ENCODE results near the gene SLIT1.

SLIT1 gene

DNA sequence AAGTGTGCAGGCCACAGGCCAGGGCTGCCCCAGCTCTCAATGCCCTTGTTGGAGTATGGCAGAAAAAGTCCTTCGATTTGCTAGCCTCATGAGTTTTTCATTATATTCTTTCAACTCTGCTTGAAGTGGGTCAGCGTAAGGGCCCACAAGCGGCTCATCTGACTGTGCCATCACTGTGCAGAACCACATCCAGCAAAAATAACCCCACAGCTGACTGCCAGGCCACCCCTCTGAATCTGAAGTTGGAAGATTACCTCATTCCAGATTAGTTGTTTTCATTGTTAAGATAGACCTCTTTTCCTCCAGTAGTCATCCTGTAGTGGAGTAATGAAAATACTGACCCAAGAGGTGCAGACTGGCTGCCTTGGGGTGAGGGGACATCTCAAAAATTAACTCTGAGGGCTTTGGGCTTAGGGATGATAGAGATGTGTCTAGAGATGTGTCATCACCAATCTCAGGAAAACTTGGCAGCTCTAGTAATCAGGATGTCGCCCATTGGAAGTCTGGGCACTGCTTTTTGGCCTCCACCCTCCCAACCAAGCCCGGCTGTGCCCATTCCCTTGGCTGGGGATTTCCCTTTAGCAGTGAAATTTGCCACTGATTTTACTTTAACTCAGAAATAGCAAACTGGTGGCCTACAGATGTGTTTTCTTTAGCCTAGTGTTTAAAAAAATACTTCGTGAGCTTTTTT lies 189.3 kb downstream of the SLIT1 start:
- DNase-seq, result no peak

DNA sequence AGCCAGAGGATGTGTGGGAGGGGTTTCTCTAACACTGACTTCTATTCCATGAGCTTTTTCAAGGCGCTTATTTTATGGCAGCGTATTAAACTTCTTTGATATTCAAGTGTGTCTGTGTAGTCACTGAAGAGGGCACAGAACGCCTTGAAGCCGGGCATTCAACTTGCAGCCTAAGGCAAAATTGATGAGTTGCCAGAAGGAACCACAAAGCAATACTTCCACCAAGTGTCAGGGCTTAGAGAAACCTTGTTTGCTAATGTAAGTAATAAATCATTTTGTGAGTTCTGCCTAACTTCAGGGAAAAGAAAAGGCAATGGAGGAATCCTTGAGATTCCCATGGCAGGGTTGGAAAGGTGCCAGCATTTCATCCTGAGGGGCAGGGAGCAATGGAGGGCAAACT lies 189.9 kb downstream of the SLIT1 start:
- no peak for DNase-seq

DNA sequence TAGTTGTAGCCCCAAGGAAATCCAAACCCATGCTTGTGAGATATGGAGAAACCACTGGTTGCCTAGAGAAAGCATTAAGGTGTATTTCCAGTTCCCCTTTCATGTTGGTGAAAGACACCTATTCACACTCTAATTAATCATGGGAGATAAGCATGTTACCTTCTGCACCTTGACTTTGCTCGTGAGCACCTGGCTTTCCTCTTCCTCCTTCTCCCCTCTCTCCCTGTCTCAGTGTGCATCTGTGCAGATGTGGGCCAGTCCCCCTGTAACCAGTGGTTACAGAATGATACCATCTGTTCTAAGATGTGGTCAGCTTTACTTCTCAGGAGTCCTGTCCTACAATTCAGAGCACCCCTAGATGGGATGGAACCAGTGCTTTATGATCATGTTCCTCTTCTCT lies 193.0 kb downstream of the SLIT1 start:
- DNase-seq, result no peak

DNA sequence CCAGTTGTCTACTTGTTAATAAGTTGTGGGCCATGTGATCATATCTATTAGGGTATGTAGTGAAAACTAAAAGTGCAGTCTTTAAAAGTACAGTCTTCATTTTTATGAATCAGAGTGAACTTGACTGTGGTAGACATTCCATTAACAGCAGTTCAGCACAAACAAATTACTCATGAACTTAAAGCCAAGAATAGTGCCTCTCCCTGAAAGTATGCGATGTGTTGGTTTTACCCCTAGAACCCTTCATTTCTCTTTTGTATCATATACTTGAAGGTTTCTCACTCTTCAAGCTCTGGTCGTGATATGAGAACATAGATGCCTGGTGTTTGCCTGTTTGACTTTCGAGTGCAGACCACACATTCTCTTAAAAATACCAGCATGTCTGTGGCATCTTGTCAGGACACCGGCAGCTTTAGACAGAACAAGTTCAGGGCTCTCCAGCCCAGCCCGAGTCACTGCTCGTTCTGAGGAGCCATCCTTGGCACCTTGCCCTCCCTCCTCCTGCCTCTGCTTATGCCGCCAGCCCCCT lies 194.4 kb downstream of the SLIT1 start:
- DNase-seq, result no peak

DNA sequence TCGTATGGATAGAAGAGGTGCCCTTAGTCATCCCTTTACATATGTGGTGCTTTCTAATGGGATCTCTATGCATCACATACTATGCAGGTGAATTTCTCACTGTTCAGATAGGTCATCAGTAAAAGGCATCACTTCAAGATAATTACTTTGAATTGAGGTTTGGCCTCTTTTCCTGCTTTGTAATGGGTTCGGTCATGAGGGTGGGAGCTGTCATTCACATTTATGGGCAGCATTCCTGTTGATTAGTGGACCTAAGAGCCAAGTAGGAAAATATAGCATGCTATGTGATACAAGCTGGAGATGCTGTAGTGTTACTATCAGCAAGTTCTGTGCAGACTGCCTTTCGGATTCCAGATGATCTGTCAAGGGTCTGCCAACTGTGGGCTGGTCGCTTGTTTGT lies 197.3 kb downstream of the SLIT1 start:
- DNase-seq, result no peak

DNA sequence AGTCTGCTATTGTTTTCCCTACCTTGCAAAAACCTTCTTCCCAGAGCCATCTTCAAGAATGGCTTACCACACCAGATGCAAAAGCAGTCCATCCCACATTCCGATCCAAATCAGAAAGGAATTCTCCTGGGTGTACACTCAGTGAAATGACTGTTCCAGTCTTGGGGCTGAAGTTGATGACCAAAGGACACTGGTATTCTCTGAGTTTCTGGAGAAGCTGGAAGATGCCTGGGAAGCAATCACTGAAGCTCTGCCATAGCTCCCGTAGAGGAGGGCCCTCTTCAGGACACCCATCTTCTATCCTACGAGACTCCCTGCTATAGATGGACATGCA lies 197.9 kb downstream of the SLIT1 start:
- no peak for DNase-seq

DNA sequence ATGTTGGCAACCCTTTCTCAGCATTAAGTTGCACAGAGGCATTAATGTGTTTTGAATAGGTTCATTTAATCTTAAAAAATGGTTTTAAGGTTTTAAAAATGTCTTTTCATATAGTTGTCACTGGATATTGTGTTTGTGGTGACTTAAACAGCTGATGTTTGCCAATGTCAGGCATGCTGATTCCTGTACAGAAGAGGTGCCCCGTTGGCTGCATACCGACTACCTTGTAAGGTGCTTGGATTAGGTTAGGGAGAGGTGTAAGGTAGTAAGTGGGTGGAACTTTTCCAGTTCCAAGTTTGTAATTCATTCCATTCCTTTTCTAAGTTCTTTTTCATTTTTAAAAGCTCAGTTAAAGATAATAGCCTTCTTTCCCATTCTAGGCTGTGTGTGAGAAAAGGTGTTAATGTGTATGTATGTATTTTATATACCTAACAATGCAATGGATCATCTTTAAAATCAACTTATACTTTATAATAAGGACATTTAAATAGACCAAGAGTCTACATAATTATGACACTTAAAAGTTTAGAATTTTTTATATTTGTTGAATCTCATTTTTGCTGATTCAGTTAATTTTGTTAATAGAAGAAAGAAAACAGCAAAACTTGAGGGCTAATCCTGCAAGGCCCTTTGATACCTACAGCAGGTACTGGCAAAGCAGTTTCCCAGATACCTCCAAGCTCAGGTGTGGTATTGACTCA lies 198.5 kb downstream of the SLIT1 start:
- DNase-seq, result no peak

DNA sequence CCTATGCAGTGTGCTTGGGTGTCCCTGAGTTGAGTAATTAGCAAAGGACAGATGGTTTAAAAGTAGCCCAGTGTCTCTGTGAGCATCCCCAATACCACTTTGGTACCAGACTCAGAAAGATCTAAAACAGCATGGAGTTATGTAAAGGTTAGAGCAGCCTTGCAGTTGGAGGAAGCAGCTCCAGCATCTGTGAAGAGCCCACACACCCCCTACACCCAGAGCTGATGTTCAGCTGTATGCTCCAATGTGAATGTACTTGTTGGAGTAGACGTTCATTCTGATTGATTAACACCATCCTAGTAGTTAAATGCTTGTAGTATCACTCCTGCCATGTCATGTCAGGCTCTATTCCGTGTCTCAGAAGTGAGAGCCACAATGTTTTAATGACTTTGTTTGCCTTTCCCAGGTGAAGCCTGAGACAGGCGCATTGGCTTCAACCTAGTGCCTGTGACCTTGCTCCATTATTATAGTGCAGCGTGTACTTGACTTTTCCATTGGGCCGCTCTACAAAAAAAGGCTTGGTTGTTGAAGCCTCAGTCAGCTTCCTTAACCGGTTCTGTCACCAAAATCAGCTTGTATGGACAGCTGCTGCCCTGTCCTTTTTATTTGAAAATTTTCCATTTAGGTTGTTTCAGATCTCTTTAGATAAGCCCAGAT lies 199.4 kb downstream of the SLIT1 start:
- no peak for DNase-seq

DNA sequence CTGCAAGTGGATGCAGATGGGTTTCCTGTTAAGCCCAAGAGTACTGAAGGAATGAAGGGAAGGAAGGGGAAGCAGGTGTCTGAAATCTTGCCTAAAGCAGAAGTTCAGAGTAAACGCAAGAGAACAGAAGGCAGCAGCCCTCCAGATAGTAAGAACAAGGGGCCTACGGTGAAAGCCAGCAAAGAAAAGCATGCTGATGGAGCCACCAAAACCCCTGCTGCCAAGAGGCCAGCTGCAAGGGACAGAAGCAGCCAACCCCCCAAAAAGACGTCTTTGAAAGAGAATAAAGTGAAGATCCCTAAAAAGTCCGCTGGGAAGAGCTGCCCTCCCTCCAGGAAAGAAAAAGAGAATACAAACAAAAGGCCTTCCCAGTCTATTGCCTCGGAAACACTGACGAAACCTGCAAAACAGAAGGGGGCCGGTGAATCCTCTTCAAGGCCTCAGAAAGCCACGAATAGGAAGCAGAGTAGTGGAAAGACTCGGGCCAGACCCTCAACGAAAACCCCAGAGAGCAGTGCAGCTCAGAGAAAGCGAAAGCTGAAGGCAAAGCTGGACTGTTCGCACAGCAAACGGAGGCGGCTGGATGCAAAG lies 201.1 kb downstream of the SLIT1 start:
- no peak for DNase-seq

DNA sequence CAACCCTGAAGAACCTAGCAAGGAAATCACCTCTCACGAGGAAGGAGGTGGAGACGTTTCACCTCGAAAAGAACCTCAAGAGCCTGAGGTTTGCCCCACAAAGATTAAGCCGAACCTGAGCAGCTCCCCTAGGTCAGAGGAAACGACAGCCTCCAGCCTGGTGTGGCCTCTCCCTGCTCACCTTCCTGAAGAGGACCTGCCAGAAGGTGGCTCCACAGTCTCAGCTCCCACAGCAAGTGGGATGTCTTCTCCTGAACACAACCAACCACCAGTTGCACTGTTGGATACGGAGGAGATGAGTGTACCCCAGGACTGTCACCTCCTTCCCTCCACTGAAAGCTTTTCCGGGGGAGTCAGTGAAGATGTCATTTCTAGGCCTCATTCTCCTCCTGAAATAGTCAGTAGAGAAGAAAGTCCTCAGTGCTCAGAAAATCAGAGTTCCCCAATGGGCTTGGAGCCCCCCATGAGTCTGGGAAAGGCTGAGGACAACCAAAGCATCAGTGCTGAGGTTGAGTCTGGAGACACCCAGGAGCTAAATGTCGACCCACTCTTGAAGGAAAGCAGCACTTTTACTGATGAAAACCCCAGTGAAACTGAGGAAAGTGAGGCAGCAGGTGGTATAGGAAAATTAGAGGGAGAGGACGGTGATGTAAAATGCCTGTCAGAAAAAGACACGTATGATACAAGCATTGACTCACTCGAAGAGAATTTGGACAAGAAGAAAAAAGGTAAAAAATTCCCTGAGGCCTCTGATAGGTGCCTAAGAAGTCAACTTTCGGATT lies 203.4 kb downstream of the SLIT1 start:
- no peak for DNase-seq

DNA sequence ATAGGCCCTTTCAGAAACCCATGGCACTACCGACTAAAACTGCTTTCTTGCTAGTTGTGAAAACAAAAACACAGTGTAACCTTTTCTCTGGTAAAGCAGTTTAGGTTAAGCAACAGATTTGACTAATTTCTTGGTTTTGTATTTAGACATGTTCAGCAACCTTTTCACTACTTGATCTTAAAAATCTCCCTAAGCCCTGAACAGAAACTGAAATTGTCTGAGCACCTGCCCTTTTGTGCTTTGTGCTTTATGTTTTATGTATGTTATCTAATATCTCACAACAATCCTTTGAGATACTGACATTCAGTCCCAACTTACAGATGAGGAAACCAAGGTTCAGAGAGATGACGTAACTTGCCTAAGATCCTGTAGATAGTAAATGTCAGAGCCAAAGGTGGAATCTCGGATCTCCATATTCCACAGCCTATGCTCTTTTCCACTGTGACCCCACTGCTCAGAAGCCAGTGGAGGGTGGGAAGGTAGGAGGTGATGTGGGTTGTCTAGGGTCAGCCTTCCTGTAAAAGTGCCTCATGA lies 207.1 kb downstream of the SLIT1 start:
- DNase-seq, result no peak

DNA sequence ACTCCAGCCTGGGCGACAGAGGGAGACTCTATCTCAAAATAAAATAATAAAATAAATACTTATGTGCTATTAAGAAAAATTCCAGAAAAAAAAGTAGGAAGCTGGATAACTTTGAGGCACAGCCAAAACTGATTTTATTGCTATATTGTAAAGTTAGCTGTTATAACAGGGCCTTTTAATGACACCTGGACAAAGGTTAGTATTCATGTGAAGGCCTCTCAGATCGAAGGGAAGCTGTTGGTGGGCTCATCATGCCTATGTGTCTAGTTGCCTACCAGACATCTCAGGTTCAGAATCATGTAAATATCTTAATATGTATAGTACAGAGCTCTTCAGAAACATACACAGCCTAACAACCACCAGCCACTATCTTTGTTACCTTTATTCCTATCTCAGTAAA lies 210.6 kb downstream of the SLIT1 start:
- DNase-seq, result no peak

DNA sequence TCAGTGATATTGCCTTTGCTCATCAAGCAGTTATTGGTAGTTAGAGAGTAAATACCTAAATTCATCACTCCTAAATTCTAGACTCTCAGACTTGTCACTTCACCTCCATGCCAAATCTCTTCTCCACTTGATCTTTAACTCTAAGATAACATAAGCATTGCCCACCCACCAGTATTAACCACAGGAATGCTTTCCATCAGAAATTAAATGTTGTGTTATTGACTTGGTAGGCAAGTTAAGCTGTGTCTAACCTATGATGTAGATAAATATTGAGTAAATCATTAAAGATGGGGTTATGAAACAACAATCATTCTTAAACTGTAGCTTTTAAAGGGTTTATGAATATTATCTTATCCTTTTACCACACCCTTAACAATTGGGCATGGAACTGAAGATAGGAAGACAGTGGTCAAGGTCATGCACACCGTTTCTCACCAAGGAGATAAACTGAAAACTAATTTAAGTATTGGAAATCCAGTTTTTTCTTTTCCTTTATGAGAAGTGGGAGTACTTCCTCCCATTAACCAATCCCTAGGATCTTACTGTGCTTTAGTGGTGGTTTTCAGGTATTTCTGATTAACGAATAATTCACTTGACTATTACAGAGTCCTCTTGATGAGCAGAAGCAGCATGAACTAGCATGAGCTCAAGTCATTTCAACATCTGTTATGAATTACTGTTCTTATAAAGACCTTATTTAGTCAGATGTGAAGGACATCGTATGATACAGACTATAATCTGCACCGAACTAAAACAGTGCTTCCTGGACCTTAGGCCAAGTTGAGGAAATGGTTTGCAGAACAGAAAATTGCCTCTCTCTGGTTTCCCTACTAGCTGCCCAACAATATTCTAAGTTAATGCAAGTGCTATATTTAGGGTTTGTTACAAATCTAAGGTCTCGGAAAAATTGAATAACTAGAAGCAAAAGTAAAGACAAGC lies 211.7 kb downstream of the SLIT1 start:
- DNase-seq, result no peak

DNA sequence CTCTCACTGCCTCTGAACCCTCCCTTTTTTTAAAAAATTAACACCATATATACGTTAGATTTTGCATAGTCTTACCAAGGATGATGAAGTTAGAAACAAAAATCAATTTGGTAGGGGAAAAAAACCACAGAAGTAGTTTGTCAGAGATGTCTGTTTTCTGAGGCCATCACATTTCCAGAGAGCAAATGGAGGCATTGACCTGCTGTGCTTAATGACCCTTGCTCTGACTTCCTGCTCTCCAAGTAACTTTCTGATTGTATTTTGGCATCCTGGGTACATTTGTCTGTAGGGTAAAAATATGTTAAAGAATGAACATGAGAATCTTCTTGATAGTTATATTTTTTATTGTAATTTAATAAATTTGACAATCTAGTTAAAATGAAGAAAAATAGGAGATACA lies 213.5 kb downstream of the SLIT1 start:
- no peak for DNase-seq

DNA sequence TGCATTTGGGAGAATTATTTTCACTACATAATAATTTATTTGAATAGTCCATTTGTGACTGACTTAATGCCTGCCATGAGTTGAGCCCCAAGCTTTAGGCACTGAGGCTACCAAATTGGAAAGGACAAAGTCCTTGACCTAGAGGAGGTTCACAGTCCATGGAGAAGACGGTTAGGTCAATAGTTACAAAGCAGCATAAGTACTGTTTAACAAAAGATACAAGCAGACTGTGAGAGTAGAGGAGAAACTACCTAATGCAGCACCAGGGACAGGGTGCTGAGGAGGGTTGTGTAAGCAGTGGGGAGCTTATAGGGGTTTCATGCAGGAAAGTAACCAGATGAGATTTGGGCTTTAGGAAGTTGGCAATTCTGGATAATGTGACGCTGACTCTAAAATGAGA lies 214.4 kb downstream of the SLIT1 start:
- DNase-seq, result no peak

DNA sequence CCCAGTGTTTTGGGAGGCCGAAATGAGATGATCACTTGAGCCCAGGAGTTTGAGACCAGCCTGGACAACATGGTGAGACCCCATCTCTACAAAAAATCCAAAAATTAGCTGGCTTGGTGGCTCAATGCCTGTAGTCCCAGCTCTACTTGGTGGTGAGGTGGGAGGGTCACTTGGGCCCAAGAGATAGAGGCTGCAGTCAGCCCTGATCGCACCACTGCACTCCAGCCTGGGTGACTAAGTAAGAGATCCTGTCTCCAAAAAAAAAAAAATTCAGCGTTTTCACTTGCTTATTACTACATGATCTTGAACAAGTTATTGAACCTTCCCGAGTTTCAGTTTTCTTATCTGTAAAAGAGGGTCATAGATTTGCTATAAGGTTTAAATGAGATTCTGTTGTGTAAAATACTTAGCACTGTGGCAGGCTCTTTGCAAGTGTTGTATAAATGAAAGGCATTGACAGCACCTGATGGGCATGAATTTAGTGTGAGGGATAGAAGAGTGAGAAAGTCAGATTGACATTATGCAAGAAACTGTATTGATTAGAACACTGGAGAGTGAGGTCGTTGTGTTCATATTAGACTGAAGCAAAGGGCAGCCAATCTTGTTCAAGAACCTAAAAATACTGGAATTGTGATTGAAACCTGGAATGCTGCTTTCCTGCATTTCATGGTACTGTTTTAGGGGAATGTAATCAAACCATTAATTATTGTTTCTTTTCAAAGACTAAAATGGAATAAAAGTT lies 216.9 kb downstream of the SLIT1 start:
- DNase-seq, result no peak

DNA sequence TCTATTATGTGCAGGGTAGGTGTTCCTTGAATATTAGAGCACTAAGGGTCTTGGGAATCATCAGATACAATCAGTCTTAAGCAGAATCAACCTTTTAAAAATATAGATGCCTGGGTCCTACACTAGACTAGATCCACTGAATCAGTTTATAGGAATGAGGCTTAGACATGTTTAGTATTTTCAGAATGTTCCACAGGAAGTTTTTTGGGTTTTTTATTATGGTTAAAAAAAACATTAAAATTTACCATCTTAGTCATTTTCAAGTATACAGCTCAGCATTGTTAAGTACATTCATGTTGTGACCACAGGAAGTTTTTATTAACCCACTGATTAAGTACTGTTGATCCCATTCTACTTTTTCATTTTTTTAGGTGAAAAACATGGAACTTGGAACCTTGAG lies 217.9 kb downstream of the SLIT1 start:
- DNase-seq, result no peak

DNA sequence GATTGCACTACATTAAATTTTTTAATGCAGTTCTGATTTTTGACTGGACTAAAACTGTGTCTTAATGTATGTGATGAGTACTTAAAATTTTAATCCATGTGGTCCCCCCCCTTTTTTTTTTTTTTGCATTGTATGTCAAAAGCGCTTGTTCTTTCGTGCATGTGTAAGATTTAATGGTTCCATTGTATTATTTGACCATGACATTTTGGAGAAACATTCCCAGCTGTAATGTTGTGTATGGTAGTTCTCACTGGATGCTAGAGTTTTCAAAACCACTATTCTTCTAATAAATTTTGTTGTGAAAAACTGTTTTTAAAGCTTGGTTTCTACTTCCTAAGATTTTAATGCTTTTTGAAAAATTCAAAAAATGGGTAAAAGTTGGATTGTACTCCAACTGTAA lies 221.6 kb downstream of the SLIT1 start:
- no peak for DNase-seq

DNA sequence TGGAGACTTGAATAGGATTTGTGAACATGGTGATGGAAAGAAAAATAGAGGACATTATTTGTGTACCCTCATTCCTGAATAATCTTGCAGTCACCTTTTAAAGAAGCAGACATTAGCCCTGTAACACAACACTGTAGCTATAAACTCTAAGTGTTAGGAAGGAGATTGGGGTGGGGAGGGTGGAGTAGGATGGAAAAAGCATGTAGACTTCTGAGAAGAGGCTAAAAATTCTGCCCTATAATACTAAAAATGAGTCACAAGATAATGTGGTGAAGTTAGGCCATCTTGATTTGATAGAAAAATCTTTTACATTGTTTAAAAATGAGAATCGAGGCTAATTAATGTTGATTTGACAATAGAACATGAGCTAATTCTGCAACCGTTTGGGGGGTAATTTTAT lies 224.9 kb downstream of the SLIT1 start:
- no peak for DNase-seq

DNA sequence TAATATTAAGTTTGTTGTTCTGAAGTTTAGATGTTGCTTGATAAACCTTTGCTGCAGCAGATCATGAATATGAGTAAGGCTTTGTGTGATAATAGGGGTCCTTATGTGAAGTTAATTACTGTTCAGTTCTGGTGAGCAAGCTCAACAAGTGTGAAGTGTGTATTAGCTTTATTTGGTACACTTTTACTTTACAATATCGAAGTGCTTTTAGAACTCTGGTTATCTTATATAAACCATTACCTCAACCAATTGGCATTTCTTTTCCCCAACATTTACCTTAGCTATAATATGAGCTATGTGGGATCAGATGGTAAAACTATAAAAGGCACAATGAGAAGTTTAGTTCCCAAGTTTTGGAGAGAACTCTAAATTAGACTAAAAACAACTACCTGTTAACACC lies 226.0 kb downstream of the SLIT1 start:
- DNase-seq, result no peak

DNA sequence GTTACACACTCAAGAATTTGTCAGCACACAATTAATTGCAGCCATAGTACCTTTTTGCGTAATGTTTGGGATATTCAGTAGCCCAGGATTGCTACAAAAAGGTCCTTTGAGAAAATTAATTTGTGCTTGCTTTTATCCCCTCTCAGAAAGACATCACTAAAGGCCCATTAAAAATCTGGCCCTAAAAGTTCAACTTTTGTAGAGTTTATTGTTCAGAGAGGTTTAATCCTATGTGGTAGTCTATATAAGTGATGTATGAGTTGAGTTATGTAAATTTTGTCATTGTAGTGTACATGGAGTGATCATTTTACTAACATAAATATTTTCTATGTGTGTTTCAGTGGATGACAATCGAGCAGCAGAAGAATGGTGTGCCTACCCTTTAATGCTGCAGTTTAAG lies 227.7 kb downstream of the SLIT1 start:
- DNase-seq, result no peak

All from CD4-positive, alpha-beta T cell treated with Interferon gamma for 1 hour (primary cell).